ENCODE measurements around the gene LONP1.

GRCh38 chr19:5663904-5664303 lies 56.0 kb downstream of the LONP1 start:
- no peak for TF ChIP-seq EZH2 (IDR thresholded peaks at IDR 0.05; ENCODE audit: insufficient read depth, poor library complexity, severe bottlenecking)
- TF ChIP-seq EZH2phosphoT487 (IDR thresholded peaks at IDR 0.05; ENCODE audit: insufficient read depth, low read depth), result no peak

Data from GM23248 (cell line).